Endothelial cell of umbilical vein (primary cell): ENCODE results near the gene THEM5.

Experiments used
- POLR2A ChIP-seq: IDR thresholded peaks from 2 replicates; pipeline ENCODE4 v1.6.1; 2012; ENCODE audit warnings: low read depth, mild to moderate bottlenecking, control low read depth, low read length
- TF ChIP-seq, protein P1 (sequence below), 2 donors: IDR thresholded peaks; 1 replicate in 1 of 2; 2 replicates in 1 of 2; pipeline ENCODE4 v1.5.1; 2011; ENCODE audit warnings: low read length in 2 of 2, mild to moderate bottlenecking in 2 of 2, moderate library complexity in 2 of 2, control low read depth in 1 of 2, inconsistent platforms in 1 of 2, low read depth in 1 of 2; ENCODE audit not compliant: insufficient read depth in 1 of 2; ENCODE audit errors: extremely low read depth in 1 of 2

DNA sequence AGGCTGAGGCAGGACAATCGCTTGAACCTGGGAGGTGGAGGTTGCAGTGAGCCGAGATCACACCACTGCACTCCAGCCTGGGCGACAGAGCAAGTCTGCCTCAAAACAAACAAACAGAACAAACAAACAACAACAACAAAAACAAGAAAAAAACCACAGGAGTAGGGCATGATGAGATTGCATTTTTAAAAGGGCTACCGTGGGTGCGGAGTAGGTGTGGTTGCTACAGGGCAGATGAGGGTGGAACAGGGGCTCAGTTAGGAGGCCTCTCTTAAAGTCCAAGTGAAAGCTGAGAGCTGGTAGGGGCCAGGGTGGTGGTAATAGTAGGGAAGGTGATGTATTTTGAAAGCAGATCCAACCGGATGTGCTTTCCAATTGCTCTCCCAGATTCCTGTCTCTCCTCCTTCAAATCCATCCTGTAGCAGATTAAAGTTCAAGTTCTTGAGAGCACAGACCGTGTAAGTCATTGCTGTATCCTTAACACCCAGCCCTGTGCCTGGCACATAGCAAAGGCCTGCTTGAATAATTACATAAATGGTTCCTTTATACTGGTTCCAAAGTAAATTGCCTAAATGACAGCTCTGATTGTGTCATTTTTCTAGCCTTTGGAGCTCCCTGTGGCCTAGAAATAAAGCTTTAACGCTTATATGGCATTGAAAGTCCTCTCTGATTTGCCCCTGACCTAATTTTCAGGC, 44.1 kb downstream of the THEM5 start:
- TF ChIP-seq POLR2A: no peak
- TF ChIP-seq, protein P1, sequence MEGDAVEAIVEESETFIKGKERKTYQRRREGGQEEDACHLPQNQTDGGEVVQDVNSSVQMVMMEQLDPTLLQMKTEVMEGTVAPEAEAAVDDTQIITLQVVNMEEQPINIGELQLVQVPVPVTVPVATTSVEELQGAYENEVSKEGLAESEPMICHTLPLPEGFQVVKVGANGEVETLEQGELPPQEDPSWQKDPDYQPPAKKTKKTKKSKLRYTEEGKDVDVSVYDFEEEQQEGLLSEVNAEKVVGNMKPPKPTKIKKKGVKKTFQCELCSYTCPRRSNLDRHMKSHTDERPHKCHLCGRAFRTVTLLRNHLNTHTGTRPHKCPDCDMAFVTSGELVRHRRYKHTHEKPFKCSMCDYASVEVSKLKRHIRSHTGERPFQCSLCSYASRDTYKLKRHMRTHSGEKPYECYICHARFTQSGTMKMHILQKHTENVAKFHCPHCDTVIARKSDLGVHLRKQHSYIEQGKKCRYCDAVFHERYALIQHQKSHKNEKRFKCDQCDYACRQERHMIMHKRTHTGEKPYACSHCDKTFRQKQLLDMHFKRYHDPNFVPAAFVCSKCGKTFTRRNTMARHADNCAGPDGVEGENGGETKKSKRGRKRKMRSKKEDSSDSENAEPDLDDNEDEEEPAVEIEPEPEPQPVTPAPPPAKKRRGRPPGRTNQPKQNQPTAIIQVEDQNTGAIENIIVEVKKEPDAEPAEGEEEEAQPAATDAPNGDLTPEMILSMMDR (IDR thresholded peaks at IDR 0.05; ENCODE audit: extremely low read depth in 1 of 2, insufficient read depth in 1 of 2, low read depth in 1 of 2, low read length in 2 of 2): no peak
